ENCODE data around the gene HLA-DQB2. TPM values are rescaled to one million over a fixed set of nuclear protein-coding genes. Genes with fewer than 3 reads are reported as not detected.

The HLA-DQB2 gene
- total RNA-seq, 1 experiment from 2014 or later, result 0.42 TPM

GRCh38 chr6:32803416-32803815 lies 40.1 kb upstream of the HLA-DQB2 start:
- CTCF ChIA-PET, result interaction anchor here (0.6 to 1.6 kb wide), 3 partner anchors 35 to 650 kb away, joined by 3 to 4 read pairs (median 3); partner anchors contain the start of gene TAP2
- ATAC-seq, result no peak

GRCh38 chr6:32799740-32800139 lies 36.4 kb upstream of the HLA-DQB2 start:
- H3K4me3 Mint-ChIP-seq, result no peak overlapping the region
- H3K27ac Mint-ChIP-seq, result no peak overlapping the region
- H3K36me3 Mint-ChIP-seq, result peaks cover 6% of the 10 kb centered on the region
- peaks cover 64% of the 10 kb centered on the region for H3K27me3 Mint-ChIP-seq (ENCODE audit: low read depth)
- DNase-seq (ENCODE audit: low spot score) (no peak), ATAC-seq (no peak)
- H3K9me3 Mint-ChIP-seq, result peaks cover 11% of the 10 kb centered on the region
- H3K4me1 Mint-ChIP-seq, result peaks cover 3% of the 10 kb centered on the region; the same call in 1 of the 2 replicates
- POLR2A ChIA-PET, result no interaction called here
- CTCF ChIA-PET, result interaction anchor here (0.6 to 1.9 kb wide), 5 partner anchors 39 to 155 kb away, joined by 3 to 8 read pairs (median 3); partner anchors contain the start of gene TAP2
- TF ChIP-seq FOXP1 (CRISPR knock-in tag; IDR thresholded peaks at IDR 0.05; ENCODE audit: borderline replicate concordance), result no peak
- TF ChIP-seq GABPB1 (CRISPR knock-in tag; IDR thresholded peaks at IDR 0.05), result no peak
- no peak for TF ChIP-seq HMGXB4 (CRISPR knock-in tag; IDR thresholded peaks at IDR 0.05)
- no peak for TF ChIP-seq AR (CRISPR knock-in tag; IDR thresholded peaks at IDR 0.05)
- no peak for TF ChIP-seq MYBL2 (CRISPR knock-in tag; IDR thresholded peaks at IDR 0.05)
- TF ChIP-seq ZNF423 (CRISPR knock-in tag; IDR thresholded peaks at IDR 0.05), result no peak
- TF ChIP-seq ZNF532 (CRISPR knock-in tag; IDR thresholded peaks at IDR 0.05; ENCODE audit: borderline replicate concordance), result no peak
- TF ChIP-seq NFE2L1 (CRISPR knock-in tag; IDR thresholded peaks at IDR 0.05), result no peak
- TF ChIP-seq TEAD1 (CRISPR knock-in tag; IDR thresholded peaks at IDR 0.05), result no peak
- TF ChIP-seq FOXK1 (CRISPR knock-in tag; IDR thresholded peaks at IDR 0.05), result no peak
- TF ChIP-seq, protein P1, sequence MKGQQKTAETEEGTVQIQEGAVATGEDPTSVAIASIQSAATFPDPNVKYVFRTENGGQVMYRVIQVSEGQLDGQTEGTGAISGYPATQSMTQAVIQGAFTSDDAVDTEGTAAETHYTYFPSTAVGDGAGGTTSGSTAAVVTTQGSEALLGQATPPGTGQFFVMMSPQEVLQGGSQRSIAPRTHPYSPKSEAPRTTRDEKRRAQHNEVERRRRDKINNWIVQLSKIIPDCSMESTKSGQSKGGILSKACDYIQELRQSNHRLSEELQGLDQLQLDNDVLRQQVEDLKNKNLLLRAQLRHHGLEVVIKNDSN (CRISPR knock-in tag; IDR thresholded peaks at IDR 0.05), result no peak
- TF ChIP-seq, protein P2, sequence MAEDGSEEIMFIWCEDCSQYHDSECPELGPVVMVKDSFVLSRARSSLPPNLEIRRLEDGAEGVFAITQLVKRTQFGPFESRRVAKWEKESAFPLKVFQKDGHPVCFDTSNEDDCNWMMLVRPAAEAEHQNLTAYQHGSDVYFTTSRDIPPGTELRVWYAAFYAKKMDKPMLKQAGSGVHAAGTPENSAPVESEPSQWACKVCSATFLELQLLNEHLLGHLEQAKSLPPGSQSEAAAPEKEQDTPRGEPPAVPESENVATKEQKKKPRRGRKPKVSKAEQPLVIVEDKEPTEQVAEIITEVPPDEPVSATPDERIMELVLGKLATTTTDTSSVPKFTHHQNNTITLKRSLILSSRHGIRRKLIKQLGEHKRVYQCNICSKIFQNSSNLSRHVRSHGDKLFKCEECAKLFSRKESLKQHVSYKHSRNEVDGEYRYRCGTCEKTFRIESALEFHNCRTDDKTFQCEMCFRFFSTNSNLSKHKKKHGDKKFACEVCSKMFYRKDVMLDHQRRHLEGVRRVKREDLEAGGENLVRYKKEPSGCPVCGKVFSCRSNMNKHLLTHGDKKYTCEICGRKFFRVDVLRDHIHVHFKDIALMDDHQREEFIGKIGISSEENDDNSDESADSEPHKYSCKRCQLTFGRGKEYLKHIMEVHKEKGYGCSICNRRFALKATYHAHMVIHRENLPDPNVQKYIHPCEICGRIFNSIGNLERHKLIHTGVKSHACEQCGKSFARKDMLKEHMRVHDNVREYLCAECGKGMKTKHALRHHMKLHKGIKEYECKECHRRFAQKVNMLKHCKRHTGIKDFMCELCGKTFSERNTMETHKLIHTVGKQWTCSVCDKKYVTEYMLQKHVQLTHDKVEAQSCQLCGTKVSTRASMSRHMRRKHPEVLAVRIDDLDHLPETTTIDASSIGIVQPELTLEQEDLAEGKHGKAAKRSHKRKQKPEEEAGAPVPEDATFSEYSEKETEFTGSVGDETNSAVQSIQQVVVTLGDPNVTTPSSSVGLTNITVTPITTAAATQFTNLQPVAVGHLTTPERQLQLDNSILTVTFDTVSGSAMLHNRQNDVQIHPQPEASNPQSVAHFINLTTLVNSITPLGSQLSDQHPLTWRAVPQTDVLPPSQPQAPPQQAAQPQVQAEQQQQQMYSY (CRISPR knock-in tag; IDR thresholded peaks at IDR 0.05), result no peak
- TF ChIP-seq, protein P3, sequence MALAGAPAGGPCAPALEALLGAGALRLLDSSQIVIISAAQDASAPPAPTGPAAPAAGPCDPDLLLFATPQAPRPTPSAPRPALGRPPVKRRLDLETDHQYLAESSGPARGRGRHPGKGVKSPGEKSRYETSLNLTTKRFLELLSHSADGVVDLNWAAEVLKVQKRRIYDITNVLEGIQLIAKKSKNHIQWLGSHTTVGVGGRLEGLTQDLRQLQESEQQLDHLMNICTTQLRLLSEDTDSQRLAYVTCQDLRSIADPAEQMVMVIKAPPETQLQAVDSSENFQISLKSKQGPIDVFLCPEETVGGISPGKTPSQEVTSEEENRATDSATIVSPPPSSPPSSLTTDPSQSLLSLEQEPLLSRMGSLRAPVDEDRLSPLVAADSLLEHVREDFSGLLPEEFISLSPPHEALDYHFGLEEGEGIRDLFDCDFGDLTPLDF (CRISPR knock-in tag; IDR thresholded peaks at IDR 0.05), result no peak

More at GRCh38 chr6:32803416-32803815, 40.1 kb upstream of the HLA-DQB2 start:
- Mint-ChIP-seq H3K27me3 (ENCODE audit: low read depth) (peaks cover 57% of the 10 kb centered on the region), H3K4me3 (no peak overlapping the region), H3K27ac (no peak overlapping the region), H3K9me3 (peaks cover 8% of the 10 kb centered on the region), H3K4me1 (peaks cover 5% of the 10 kb centered on the region), H3K36me3 (peaks cover 5% of the 10 kb centered on the region)
- TF ChIP-seq FOXP1 (CRISPR knock-in tag; IDR thresholded peaks at IDR 0.05; ENCODE audit: borderline replicate concordance), result no peak
- TF ChIP-seq, protein P4, sequence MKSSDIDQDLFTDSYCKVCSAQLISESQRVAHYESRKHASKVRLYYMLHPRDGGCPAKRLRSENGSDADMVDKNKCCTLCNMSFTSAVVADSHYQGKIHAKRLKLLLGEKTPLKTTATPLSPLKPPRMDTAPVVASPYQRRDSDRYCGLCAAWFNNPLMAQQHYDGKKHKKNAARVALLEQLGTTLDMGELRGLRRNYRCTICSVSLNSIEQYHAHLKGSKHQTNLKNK (CRISPR knock-in tag; IDR thresholded peaks at IDR 0.05), result no peak
- TF ChIP-seq TEAD4 (CRISPR knock-in tag; IDR thresholded peaks at IDR 0.05), result no peak
- no peak for TF ChIP-seq RELA (CRISPR knock-in tag; IDR thresholded peaks at IDR 0.05; ENCODE audit: borderline replicate concordance)
- TF ChIP-seq, protein P5, sequence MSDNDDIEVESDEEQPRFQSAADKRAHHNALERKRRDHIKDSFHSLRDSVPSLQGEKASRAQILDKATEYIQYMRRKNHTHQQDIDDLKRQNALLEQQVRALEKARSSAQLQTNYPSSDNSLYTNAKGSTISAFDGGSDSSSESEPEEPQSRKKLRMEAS (CRISPR knock-in tag; IDR thresholded peaks at IDR 0.05), result no peak
- no peak for TF ChIP-seq CBFB (CRISPR knock-in tag; IDR thresholded peaks at IDR 0.05; ENCODE audit: low read depth)
- no peak for TF ChIP-seq IRF2 (CRISPR knock-in tag; IDR thresholded peaks at IDR 0.05; ENCODE audit: borderline replicate concordance, low read depth)
- TF ChIP-seq, protein P6, sequence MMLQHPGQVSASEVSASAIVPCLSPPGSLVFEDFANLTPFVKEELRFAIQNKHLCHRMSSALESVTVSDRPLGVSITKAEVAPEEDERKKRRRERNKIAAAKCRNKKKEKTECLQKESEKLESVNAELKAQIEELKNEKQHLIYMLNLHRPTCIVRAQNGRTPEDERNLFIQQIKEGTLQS (CRISPR knock-in tag; conservative IDR thresholded peaks at IDR 0.05), result no peak
- POLR2A ChIA-PET, result no interaction called here
- DNase-seq (ENCODE audit: low spot score), result no peak
